HG03460 (cell line): ENCODE results near the gene RAB3GAP1.

ENCODE experiments used
- ATAC-seq: cut with Tn5 transposase; IDR thresholded peaks from one replicate; pipeline ENCODE4 v1.9.1; 2021; ENCODE audit not compliant: unreplicated experiment

RAB3GAP1 gene

GRCh38 chr2:135162377-135162776 lies 110.3 kb downstream of the RAB3GAP1 start:
- ATAC-seq = no peak

GRCh38 chr2:135162786-135163185 lies 110.7 kb downstream of the RAB3GAP1 start:
- ATAC-seq = no peak

- ATAC-seq = no peak
Measured at GRCh38 chr2:135163306-135163705, 111.2 kb downstream of the RAB3GAP1 start.

GRCh38 chr2:135163901-135164300 lies 111.8 kb downstream of the RAB3GAP1 start:
- ATAC-seq = no peak

GRCh38 chr2:135164431-135164830 lies 112.3 kb downstream of the RAB3GAP1 start:
- ATAC-seq = no peak

- no peak for ATAC-seq
Measured at GRCh38 chr2:135167273-135167672, 115.2 kb downstream of the RAB3GAP1 start.

GRCh38 chr2:135168204-135168856 lies 116.2 kb downstream of the RAB3GAP1 start:
- ATAC-seq = no peak

GRCh38 chr2:135169900-135170753 lies 118.0 kb downstream of the RAB3GAP1 start:
- ATAC-seq = no peak

- ATAC-seq = no peak
Measured at GRCh38 chr2:135174049-135174809, 122.1 kb downstream of the RAB3GAP1 start.

- ATAC-seq = no peak
Measured at GRCh38 chr2:135174810-135175093, 122.7 kb downstream of the RAB3GAP1 start.

- no peak for ATAC-seq
Measured at GRCh38 chr2:135175177-135175576, 123.1 kb downstream of the RAB3GAP1 start.

- ATAC-seq = no peak
Measured at GRCh38 chr2:135179689-135180088, 127.6 kb downstream of the RAB3GAP1 start.

- no peak for ATAC-seq
Measured at GRCh38 chr2:135182190-135182589, 130.1 kb downstream of the RAB3GAP1 start.

- no peak for ATAC-seq
Measured at GRCh38 chr2:135182601-135183000, 130.5 kb downstream of the RAB3GAP1 start.

- ATAC-seq = no peak
Measured at GRCh38 chr2:135183822-135184221, 131.7 kb downstream of the RAB3GAP1 start.

- no peak for ATAC-seq
Measured at GRCh38 chr2:135186054-135186453, 134.0 kb downstream of the RAB3GAP1 start.

GRCh38 chr2:135187270-135187669 lies 135.2 kb downstream of the RAB3GAP1 start:
- ATAC-seq = no peak

- ATAC-seq = no peak
Measured at GRCh38 chr2:135189148-135189547, 137.1 kb downstream of the RAB3GAP1 start.

- no peak for ATAC-seq
Measured at GRCh38 chr2:135190799-135191198, 138.7 kb downstream of the RAB3GAP1 start.

GRCh38 chr2:135198481-135198880 lies 146.4 kb downstream of the RAB3GAP1 start:
- ATAC-seq = no peak

- ATAC-seq = no peak
Measured at GRCh38 chr2:135202751-135203150, 150.7 kb downstream of the RAB3GAP1 start.

- no peak for ATAC-seq
Measured at GRCh38 chr2:135203944-135204343, 151.9 kb downstream of the RAB3GAP1 start.
